DMS53 (cell line): Measurements from ENCODE around the gene TBX1.
"Not testable (repeated sequence)": the region's sequence is repeated elsewhere in the genome, so short reads cannot be mapped to it uniquely, and the experiment has no call there.

ENCODE experiments used
- DNase-seq: peaks from one replicate; lab custom pipeline; 2025; lab: John Stamatoyannopoulos, UW

The TBX1 gene

GRCh38 chr22:19765477-19766239 lies 5.1 kb downstream of the TBX1 start:
- DNase-seq = peak; percentile 29

GRCh38 chr22:19766240-19766510 lies 5.6 kb downstream of the TBX1 start:
- peak; percentile 28 for DNase-seq

- DNase-seq = peak; percentile 79
Measured at GRCh38 chr22:19766511-19767426, 6.2 kb downstream of the TBX1 start.

GRCh38 chr22:19767427-19768341 lies 7.1 kb downstream of the TBX1 start:
- peak; percentile 34 for DNase-seq

- DNase-seq = no peak
Measured at GRCh38 chr22:19769393-19769715, 8.8 kb downstream of the TBX1 start.

- no peak for DNase-seq
Measured at GRCh38 chr22:19770349-19771220, 10.0 kb downstream of the TBX1 start.

GRCh38 chr22:19772422-19772672 lies 11.8 kb downstream of the TBX1 start:
- DNase-seq = no peak

GRCh38 chr22:19772673-19773469 lies 12.3 kb downstream of the TBX1 start:
- no peak for DNase-seq

- no peak for DNase-seq
Measured at GRCh38 chr22:19773470-19774040, 13.0 kb downstream of the TBX1 start.

- no peak for DNase-seq
Measured at GRCh38 chr22:19774628-19775027, 14.1 kb downstream of the TBX1 start.

- DNase-seq = no peak
Measured at GRCh38 chr22:19775496-19776325, 15.1 kb downstream of the TBX1 start.

GRCh38 chr22:19776433-19777031 lies 16.0 kb downstream of the TBX1 start:
- peak; percentile 9 for DNase-seq

GRCh38 chr22:19777192-19777591 lies 16.6 kb downstream of the TBX1 start:
- DNase-seq = not testable (repeated sequence)

GRCh38 chr22:19779011-19779421 lies 18.4 kb downstream of the TBX1 start:
- no peak for DNase-seq

- DNase-seq = no peak
Measured at GRCh38 chr22:19779685-19780268, 19.2 kb downstream of the TBX1 start.

- DNase-seq = no peak
Measured at GRCh38 chr22:19782533-19782932, 22.0 kb downstream of the TBX1 start.

GRCh38 chr22:19783586-19784383 lies 23.2 kb downstream of the TBX1 start:
- DNase-seq = no peak
